LHCN-M2 (cell line): ENCODE results near the gene PPP2R5C. TPM values are rescaled to one million over a fixed set of nuclear protein-coding genes. Genes with fewer than 3 reads are reported as not detected.
A peak's percentile ranks its signal among the peaks of the same experiment; 100 is the strongest.

Experiments used
- DNase-seq: peaks from one replicate; pipeline ENCODE4 v3.0.0-alpha.2; 2012; ENCODE audit warnings: low read depth
- total RNA-seq: library from RNA; depleted of rRNA; stranded (reverse); fragments of >200 nt; gene quantifications from 2 replicates; pipeline ENCODE4 v1.2.3, GENCODE V29; 2014

PPP2R5C gene
- total RNA-seq, 1 experiment from 2014 or later: 86.3 TPM

- no peak for DNase-seq
Measured at GRCh38 chr14:101754893-101755292, 6.6 kb upstream of the PPP2R5C start.

GRCh38 chr14:101755591-101756324 is 5.8 kb upstream of the PPP2R5C start:
- no peak for DNase-seq

- DNase-seq: no peak
Measured at GRCh38 chr14:101757064-101757838, 4.3 kb upstream of the PPP2R5C start.

GRCh38 chr14:101757839-101758211 is 3.7 kb upstream of the PPP2R5C start:
- DNase-seq: no peak

GRCh38 chr14:101758913-101759593 is 2.5 kb upstream of the PPP2R5C start:
- no peak for DNase-seq

- peak; percentile 94 for DNase-seq
Measured at GRCh38 chr14:101760138-101761011, 1.1 kb upstream of the PPP2R5C start.

- DNase-seq: peak; percentile 9
Measured at GRCh38 chr14:101761881-101762529, 496 bp downstream of the PPP2R5C start.

GRCh38 chr14:101762530-101763101 is 1.1 kb downstream of the PPP2R5C start:
- DNase-seq: no peak

- DNase-seq: no peak
Measured at GRCh38 chr14:101763941-101764709, 2.6 kb downstream of the PPP2R5C start.

- no peak for DNase-seq
Measured at GRCh38 chr14:101767618-101768362, 6.3 kb downstream of the PPP2R5C start.

GRCh38 chr14:101770183-101770582 is 8.7 kb downstream of the PPP2R5C start:
- DNase-seq: no peak

- no peak for DNase-seq
Measured at GRCh38 chr14:101772770-101773169, 11.3 kb downstream of the PPP2R5C start.

- no peak for DNase-seq
Measured at GRCh38 chr14:101773378-101773777, 11.9 kb downstream of the PPP2R5C start.

GRCh38 chr14:101774006-101774795 is 12.7 kb downstream of the PPP2R5C start:
- DNase-seq: peak; percentile 60

- peak; percentile 78 for DNase-seq
Measured at GRCh38 chr14:101774814-101775213, 13.3 kb downstream of the PPP2R5C start.

GRCh38 chr14:101775826-101776225 is 14.3 kb downstream of the PPP2R5C start:
- no peak for DNase-seq

GRCh38 chr14:101776344-101776743 is 14.8 kb downstream of the PPP2R5C start:
- peak; percentile 11 for DNase-seq

GRCh38 chr14:101780390-101780789 is 18.9 kb downstream of the PPP2R5C start:
- no peak for DNase-seq
